HG03520 (cell line): ENCODE data around the gene SCN8A.
"Not testable (repeated sequence)": the region's sequence is repeated elsewhere in the genome, so short reads cannot be mapped to it uniquely, and the experiment has no call there.

Source experiments
- ATAC-seq: cut with Tn5 transposase; IDR thresholded peaks from one replicate; pipeline ENCODE4 v1.9.1; 2021; ENCODE audit warnings: mild to moderate bottlenecking, moderate library complexity; ENCODE audit not compliant: unreplicated experiment

Gene SCN8A

DNA sequence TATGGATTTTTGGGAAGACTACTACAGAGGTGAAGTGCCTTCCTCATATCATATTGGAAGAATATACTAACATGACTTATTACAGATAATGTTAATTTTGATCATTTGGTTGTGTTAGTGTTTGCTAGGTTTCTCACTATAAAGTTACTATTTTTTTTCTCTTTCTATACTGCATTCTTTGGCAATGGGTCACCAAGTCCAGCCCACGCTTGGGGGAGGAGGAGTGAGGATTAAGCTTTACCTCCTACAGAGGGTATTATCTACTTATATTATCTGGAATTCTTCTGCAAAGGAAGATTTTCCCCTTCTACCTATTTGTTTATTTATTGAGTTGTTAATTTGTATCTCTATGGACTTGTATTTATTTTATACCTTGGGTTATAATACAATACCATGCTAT is 31.5 kb downstream of the SCN8A start:
- no peak for ATAC-seq

DNA sequence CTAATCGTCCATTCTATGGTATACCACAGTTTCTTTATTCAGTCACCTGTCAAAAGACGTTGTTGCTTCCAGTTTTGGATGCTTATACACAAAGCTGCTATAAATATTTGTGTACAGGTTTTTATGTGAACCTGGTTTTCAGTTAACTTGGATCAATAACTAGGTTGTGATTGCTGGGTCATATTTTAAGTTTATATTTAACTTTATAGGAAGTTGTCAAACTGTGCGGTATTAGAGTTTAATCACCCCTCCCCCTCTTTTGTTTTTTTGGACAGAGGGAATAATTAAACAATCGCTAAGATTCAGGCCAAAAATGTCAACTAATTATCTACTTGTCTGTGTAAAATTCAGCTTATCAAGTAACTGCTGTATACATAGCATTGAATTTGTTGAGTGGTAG is 34.3 kb downstream of the SCN8A start:
- no peak for ATAC-seq

DNA sequence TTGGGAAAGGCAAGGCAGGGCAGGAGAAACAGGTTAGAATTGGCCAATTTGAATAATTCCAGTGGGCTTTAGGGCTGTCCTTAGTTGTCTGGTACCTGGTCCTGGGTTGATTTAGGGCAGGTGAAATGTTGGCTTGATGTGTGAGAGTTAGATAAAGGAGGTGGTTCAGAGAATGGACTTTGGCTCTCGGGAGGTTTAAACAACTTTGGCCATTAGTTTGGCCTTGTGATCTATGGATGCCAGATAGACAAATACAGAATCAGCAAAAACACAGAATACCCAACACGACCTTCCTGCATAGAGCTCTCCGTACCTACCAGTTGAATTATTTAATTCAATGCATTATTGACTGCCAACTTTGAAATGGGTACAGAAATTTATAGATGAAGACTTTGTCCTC is 35.1 kb downstream of the SCN8A start:
- ATAC-seq = no peak

DNA sequence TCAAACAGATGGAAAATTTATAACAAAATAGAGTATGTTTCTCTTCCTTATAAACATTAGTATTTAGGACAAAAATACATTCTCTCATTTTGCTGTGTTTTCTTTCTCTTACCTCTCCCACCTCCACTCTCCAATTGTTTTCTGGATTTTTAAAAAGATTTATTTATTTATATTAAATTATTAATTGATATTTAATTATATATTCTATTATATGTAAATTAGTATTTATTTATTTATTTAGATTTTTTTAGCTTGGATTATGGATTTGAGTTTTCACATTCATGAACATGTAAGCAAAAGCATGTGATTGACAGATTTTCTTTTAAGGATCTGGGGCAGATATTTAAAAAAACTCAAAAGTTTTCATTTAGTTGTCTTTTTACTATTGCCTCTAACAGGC is 35.6 kb downstream of the SCN8A start:
- ATAC-seq = no peak

DNA sequence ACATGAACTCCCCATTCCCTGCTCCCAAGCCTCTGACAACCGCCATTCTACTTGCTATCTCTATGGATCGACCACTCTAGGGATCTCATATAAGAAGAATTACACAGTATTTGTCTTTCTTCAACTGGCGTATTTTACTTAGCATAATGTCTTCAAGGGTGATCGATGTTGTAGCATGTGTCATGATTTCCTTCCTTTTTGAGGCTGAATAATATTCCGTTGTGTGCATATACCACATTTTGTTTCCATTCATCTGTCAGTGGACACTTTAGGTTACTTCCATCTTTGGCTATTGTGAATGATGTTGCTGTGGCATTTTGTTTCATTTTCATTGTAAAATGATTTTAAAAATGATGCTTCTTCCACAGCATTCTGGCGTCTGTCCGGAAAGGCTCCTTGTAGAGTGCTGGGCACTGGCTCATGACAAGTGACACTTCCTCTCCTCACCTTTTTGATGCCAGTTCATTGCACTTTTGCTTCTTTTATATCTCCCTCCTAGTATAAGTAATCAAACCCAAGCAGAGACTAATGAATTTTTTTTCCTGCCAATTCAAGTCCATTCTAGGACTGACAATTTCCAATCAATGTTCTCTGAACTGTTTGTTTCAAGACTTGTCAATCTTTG is 39.3 kb downstream of the SCN8A start:
- no peak for ATAC-seq

DNA sequence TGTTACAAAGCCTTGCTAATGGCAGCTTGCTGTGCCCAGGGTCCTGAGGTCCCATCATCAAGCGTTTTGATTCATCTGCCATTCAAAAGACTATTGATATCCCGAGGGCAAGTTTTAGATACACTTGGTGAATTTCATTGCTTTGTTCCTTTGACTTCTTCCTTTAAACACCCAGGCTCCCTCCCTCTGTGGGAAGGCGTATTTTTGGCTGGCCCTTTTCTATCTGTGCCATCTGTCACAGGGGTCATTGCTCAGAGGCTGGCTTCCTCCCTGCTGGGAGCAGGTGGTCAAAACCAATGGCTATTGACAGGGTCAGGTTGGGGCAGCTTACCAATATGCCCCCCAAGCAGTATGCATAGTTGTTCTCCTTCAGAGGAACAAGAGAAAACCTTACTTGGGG is 40.0 kb downstream of the SCN8A start:
- no peak for ATAC-seq

DNA sequence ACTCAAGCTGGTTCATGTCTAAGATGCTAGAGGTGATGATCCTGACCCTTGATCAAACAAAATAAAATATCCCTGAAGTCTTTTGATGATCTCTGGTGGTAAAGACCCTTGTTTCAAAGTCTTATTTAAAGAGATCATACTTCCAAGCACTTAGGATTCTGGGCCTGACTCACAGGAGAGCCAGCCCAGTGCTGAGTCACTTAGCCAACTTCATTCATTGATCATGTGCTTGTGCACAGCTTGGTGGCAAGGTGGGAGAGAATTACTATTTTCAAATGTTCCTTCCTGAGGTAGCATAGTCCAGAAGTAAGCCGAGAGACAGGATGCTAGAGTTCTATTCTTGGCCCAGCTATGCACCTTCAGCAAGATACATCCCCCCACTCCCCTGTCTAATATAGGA is 40.6 kb downstream of the SCN8A start:
- no peak for ATAC-seq

DNA sequence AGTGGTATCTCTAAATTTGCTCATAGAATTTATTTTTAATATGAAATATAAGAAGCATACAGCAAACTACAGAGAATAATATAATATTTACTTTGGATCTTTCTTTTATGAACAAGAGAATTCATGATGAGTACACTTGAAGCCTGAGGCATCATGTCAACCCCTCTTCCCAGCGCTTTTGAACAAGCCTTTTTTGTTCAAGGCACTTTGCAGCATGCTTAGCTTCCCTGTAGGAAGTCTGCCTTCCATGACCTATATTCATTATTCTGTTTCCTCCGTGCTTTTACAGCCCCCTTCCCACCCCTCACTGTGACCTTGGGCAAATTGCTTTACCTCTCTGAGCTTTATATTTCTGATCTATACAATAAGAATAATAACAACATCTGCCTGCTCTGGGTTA is 41.6 kb downstream of the SCN8A start:
- ATAC-seq = no peak

DNA sequence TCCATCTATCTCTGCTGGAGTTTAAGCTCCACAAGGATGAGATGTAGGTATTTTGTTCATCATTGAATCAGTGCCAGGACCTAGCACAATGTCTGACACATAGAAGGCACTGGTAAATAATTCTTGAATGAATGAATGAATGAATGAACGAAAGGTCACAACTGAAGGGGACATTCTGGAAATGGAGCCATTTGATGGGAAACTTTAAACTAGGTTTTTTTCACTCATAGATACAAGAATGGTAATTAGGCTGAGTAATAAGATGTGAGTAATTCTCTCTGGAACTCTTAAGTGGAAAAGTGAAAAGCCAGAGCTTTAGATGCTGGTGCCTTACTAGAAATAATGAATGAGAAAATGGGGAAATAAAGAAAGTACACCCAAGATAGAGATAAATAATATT is 44.3 kb downstream of the SCN8A start:
- no peak for ATAC-seq

DNA sequence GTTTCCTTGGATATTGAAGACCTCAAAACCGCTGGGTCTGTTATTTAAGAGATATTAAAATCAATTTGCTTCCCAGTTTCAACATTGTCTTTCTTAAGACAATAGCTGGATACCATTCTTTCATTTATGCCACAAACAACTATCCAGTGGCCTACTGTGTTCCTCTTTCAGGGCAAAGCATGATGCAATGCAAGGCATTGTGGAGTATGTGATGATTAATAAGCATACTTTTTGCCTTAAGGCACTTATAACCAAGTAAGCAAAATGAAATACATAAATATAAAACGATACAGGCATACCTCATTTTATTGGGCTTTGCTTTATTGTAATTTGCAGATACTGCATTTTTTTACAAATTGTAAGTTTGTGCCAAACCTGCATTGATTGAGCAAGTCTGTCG is 45.5 kb downstream of the SCN8A start:
- ATAC-seq = no peak

DNA sequence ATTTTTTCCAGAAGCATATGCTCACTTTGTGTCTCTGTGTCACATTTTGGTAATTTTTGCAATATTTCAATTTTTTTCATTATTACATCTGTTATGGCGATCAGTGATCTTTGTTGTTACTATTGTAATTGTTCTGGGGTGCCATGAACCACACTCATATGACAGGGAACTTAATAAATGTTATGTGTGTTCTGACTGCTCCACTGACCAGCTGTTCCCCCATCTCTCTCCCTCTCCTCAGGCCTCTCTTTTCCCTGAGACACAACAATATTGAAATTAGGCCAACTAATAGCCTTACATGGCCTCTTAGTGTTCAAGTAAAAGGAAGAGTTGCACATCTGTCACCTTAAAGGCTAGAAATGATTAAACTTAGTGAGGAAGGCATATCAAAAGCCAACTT is 46.0 kb downstream of the SCN8A start:
- ATAC-seq = no peak

DNA sequence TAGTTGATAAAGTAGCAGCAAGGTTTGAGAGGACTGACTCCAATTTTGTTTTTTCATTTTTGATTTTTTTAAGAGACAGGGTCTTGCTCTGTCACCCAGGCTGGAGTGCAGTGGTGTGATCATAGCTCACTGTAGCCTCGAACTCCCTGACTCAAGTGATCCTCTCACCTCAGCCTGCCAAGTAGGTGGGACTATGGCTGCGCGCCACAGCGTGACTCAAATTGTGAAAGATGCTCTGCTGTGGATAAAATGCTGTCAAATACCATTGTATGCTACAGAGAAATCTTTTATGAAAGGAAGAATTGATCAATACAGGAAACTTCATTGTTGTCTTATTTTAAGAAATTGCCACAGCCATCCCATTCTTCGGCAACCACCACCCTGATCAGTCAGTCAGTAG is 48.3 kb downstream of the SCN8A start:
- ATAC-seq = no peak

DNA sequence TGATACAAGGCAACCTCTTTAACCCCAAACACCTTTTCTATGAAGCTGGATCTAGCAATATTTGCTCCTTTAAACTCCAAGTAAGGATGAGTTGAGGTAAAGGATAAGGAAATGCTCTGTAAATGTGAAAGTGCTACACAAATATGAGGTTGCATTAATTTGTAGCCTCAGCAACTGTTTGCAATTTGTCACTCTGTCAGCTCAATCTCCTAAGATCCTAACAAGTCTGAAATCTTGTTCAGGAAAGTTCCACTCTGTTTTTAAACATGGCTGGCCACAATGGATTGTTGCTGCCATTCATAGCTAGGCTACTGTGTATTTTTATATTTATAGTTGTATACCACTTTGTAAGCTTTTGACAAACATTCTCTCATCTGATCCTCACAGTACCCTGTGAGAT is 51.3 kb downstream of the SCN8A start:
- no peak for ATAC-seq

DNA sequence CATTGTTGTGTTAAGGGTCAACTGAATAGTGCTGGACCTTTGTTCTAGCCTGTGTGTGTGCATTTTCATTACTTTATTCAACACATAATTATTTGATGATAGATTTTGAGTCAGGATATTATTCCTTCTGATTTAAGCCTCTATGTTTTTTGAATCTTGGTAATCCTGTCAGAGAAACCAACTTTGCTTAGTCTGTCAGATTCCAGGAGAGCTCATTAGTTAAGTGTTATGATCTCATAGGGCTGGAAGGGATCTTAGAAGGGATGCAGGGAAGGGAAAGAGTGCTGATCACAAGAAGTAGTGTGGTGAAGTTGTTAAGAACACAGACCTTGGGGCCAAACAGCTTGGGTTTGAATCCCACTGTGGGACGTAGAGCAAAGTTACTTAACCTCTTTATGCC is 52.9 kb downstream of the SCN8A start:
- no peak for ATAC-seq

DNA sequence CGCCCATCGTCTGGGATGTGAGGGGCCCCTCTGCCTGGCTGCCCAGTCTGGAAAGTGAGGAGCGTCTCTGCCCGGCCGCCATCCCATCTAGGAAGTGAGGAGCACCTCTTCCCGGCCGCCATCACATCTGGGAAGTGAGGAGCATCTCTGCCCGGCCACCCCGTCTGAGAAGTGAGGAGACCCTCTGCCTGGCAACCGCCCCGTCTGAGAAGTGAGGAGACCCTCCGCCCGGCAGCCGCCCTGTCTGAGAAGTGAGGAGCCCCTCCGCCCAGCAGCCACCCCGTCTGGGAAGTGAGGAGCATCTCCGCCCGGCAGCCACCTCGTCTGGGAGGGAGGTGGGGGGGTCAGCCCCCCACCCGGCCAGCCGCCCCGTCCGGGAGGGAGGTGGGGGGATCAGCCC is 53.7 kb downstream of the SCN8A start:
- ATAC-seq = not testable (repeated sequence)

DNA sequence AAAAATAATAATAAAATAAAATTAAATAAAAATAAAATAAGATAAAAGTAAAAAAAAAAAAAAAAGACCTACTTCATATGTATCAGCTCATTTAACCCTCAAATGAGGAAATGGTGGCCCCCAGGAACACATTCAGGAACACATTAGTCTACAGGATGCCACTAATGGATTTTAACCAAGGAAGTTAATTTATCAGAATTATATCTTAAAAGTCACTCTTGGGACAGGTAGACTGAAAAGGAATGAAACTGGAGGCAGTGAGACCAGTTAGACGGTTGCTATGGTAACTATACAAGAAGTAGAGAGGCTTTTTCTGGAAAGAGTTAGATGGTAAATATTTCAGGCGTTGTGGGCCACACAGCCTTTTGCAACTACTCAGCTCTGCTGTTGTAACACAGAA is 54.9 kb downstream of the SCN8A start:
- ATAC-seq = no peak

DNA sequence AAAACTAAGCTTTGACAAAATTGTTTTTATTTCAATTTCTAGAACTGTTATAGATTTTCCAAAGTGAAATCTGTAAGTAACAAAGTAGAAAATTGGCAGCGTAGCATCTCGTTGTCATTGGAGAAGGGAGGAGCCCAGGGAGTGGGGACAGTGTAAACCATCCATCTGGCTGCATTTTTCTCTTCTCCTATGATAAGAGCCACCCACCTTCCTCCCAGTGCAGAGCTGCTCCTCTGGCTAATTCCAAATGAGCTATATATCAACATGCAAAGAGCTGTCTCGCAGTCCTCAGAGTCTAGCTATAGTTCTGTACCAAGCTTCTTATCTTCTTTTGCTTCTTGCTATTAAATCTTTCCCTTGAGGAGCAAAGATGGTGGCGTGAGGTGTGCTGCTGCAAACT is 56.6 kb downstream of the SCN8A start:
- ATAC-seq = no peak

DNA sequence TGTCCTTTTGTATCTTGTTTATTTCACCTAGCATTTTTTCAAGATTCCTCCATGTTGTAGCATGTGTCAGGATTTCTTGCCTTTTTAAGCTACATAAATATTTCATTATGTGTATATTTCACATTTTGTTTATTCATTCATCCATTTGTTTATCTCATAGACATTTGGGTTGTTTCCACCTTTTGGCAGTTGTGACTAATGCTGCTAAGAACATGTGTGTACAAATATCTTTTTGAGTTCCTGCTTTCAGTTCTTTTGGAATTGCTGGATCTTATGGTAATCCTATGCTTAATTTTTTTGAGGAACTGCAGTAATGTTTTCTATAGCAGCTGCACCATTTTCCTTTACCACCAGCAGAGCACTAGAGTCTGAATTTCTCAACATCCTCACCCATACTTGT is 62.4 kb downstream of the SCN8A start:
- no peak for ATAC-seq

DNA sequence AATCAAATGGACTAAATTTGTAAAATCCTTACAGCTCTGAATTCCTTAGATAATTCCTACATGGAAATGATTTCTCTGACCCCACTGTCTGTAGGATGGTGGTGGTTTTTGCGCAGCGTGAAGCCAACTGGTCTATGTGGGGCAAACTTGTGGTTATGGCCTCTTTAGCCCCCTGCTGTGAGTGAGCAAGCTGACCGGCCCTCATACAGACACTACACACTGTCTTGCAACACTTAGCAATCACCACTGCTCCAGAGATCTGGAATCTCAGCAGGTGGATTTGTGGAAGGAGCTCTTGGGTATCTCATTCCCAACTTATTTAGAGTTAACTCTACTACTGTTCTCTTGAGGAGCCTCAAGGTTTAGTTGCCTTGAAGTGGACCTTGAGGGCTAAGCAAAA is 70.2 kb downstream of the SCN8A start:
- no peak for ATAC-seq

DNA sequence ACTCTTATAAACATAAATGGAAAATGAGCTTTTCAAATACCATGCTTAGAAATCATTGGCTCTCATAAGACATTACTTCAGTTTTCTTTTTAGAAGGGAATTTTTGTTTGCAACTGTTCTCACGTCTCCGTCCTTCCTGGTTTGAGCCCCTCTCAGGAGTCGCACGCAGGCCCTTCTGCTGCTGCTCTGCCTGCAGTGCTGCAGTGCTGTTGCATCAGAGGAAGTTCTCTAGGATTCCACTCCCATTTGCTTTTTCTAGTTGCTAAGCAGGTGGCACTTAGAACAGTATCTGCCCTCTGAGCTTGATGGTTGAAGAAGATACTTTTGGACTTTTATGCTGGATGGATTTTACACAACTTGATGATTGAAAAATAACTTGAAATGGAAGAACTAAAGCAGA is 70.8 kb downstream of the SCN8A start:
- ATAC-seq = no peak

DNA sequence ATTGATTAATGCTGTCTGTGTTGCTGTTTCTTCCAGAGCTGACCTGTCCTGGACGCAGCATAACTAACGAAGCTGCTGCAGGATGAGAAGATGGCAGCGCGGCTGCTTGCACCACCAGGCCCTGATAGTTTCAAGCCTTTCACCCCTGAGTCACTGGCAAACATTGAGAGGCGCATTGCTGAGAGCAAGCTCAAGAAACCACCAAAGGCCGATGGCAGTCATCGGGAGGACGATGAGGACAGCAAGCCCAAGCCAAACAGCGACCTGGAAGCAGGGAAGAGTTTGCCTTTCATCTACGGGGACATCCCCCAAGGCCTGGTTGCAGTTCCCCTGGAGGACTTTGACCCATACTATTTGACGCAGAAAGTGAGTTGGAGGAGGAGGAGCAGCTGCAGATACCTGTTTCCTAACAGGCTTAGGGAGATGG is 71.7 kb downstream of the SCN8A start:
- no peak for ATAC-seq

DNA sequence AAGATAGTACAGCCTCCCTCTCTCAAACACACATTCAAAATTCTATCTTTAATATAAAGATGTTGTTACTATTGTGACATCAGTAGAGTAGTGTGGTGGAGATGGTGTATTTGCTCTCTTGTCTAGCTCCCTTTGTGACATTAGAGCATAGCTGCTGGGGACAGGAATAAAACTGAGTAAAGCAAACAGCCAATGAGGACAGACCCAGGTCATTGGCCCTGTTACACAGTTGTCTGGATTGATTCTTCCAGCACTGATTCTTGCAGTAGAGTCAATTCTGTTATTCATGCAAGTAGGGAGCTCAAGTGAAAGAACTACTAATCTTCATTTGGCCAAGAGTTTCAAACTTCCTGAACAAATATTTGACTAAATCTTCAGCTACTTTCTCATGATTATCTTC is 72.4 kb downstream of the SCN8A start:
- ATAC-seq = no peak

DNA sequence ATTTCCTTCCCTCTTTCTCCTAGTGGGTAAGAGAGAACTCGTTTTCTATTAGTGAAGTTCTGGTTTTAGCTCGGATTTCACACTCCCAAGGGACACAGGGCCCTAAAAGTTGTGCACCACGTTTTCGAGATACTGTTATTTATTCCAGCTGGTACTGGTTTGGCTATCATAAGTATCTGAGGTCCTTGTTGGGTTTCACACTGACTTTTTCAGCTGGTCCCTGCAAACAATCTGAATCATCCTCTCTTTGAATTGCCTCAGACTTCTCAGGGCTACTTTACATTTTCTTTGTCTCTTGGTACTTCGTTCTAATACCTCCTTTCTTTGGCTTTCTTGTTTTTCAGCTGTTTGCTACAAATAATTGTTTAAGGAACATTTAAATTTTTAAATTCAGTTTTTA is 75.7 kb downstream of the SCN8A start:
- no peak for ATAC-seq

DNA sequence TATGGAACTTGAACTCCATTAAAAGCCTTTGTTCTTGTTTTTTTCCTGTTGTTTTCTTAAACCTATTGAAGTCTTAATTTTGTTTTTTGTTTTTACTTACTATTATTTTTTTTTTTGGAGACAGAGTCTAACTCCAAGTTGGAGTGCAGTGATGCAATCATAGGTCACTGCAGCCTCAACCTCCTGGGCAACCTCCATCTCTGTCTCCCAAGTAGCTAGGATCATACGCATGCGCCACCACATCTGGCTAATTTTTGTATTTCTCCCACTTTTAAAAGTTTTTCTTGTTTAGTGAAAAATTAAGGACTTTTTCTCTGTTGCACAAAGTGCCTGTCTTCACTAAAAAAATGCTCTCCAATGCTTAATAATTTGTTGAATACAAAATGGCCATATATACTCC is 76.2 kb downstream of the SCN8A start:
- ATAC-seq = no peak
